MCF 10A (cell line): ENCODE measurements around the gene KLHL1. TPM values are rescaled to one million over a fixed set of nuclear protein-coding genes. Genes with fewer than 3 reads are reported as not detected.
"Not testable (repeated sequence)": the region's sequence is repeated elsewhere in the genome, so short reads cannot be mapped to it uniquely, and the experiment has no call there.

Source experiments
- Bru-seq: library from RNA; stranded (reverse); fragments of 400-500 nt; gene quantifications from one replicate; lab custom pipeline; 2021; lab: Mats Ljungman, UMichigan
- BruChase-seq, 2 experiments: library from RNA; stranded (reverse); fragments of 400-500 nt; gene quantifications; one replicate each; lab custom pipeline; 2021; lab: Mats Ljungman, UMichigan
- BruUV-seq: library from RNA; stranded (reverse); fragments of 400-500 nt; replicated peaks from 2 replicates; lab custom pipeline; 2021; lab: Mats Ljungman, UMichigan
- CTCF ChIA-PET: fragments of 300-600 bp; sonication (Branson Sonifier 250); formaldehyde crosslinking; extraction: SDS; loops from one replicate; lab custom pipeline; 2021; ENCODE audit warnings: antibody characterized with exemption, inconsistent platforms; lab: Yijun Ruan, JAX
- POLR2A ChIA-PET: fragments of 300-600, 350-650 bp; sonication (Branson Sonifier 250); formaldehyde crosslinking; extraction: SDS; loops from one replicate; lab custom pipeline; 2020; ENCODE audit warnings: antibody characterized with exemption, inconsistent platforms; lab: Yijun Ruan, JAX
- DNase-seq: peaks from one replicate; pipeline ENCODE4 v3.0.0-alpha.2; 2018; ENCODE audit not compliant: unreplicated experiment
- H3K27ac Mint-ChIP-seq: one replicate; pipeline ENCODE4 v1.8.0; 2022; ENCODE audit warnings: mild to moderate bottlenecking, low read depth, mixed read lengths; ENCODE audit not compliant: unreplicated experiment
- H3K27me3 Mint-ChIP-seq: one replicate; pipeline ENCODE4 v1.8.0; 2022; ENCODE audit warnings: mixed read lengths; ENCODE audit not compliant: insufficient read depth, unreplicated experiment
- H3K36me3 Mint-ChIP-seq: one replicate; pipeline ENCODE4 v1.8.0; 2022; ENCODE audit warnings: mild to moderate bottlenecking, moderate library complexity, mixed read lengths; ENCODE audit not compliant: insufficient read depth, unreplicated experiment
- H3K4me1 Mint-ChIP-seq: one replicate; pipeline ENCODE4 v1.8.0; 2022; ENCODE audit warnings: mixed read lengths; ENCODE audit not compliant: insufficient read depth, unreplicated experiment
- H3K4me3 Mint-ChIP-seq: one replicate; pipeline ENCODE4 v1.8.0; 2022; ENCODE audit warnings: mild to moderate bottlenecking, moderate library complexity, mixed read lengths; ENCODE audit not compliant: unreplicated experiment
- H3K9me3 Mint-ChIP-seq: one replicate; pipeline ENCODE4 v1.8.0; 2022; ENCODE audit warnings: mixed read lengths; ENCODE audit not compliant: unreplicated experiment
- CTCF ChIP-seq: fragments of 200-600 bp; IDR thresholded peaks from one replicate; pipeline ENCODE4 v1.8.0; 2022; ENCODE audit warnings: antibody characterized with exemption, mild to moderate bottlenecking; ENCODE audit not compliant: unreplicated experiment
- intact Hi-C: fragments of 100-400 bp; cut with micrococcal nuclease; formaldehyde crosslinking; loops from 2 replicates; pipeline ENCODE4 v1.14.1; 2022
- long read RNA-seq: library from polyadenylated mRNA; stranded (forward); transcript quantifications from one replicate; pipeline ENCODE4 v2.0.0, GENCODE V29; 2022
- total RNA-seq: library from RNA; stranded (reverse); gene quantifications from 2 replicates; pipeline ENCODE4 v1.2.3, GENCODE V29; 2022

The KLHL1 gene
- total RNA-seq, result not detected in 2 replicates
- Bru-seq, nascent RNA, result percentile 0 among the genes with signal in this experiment
- percentile 0 among the genes with signal in this experiment for BruChase-seq, experiment 1, labeled RNA remaining after a 6-hour chase
- BruChase-seq, experiment 2, labeled RNA remaining after a 2-hour chase, result percentile 0 among the genes with signal in this experiment
- long read RNA-seq, result 0 reads

- POLR2A ChIA-PET, result no interaction called here
- BruUV-seq, result no TSS peak
- TF ChIP-seq CTCF, result no peak
- Mint-ChIP-seq H3K9me3 (no peaks in the 10 kb centered on the region), H3K4me3 (no peak within 1 kb of the TSS), H3K36me3 (no peaks in the 10 kb centered on the region), H3K4me1 (no peaks in the 10 kb centered on the region), H3K27ac (no peak within 1 kb of the TSS), H3K27me3 (peaks cover 60% of the 10 kb centered on the region)
- intact Hi-C loops, result no loop called here
- CTCF ChIA-PET, result no interaction called here
- no peak for DNase-seq
Observed at GRCh38 chr13:70108356-70109105, at the start of gene KLHL1. KLHL1 (minus strand) TSS chr13:70108452; CDS start chr13:70107699, 753 bp downstream.

GRCh38 chr13:70142658-70143057 lies 34.4 kb upstream of the KLHL1 start:
- H3K27ac Mint-ChIP-seq, H3K4me3 Mint-ChIP-seq, H3K4me1 Mint-ChIP-seq, DNase-seq, POLR2A ChIA-PET, H3K9me3 Mint-ChIP-seq, CTCF ChIA-PET, H3K36me3 Mint-ChIP-seq, intact Hi-C loops, BruUV-seq: not testable (repeated sequence)
- peaks cover 13% of the 10 kb centered on the region for H3K27me3 Mint-ChIP-seq

GRCh38 chr13:70128098-70128497 lies 19.8 kb upstream of the KLHL1 start:
- peaks cover 52% of the 10 kb centered on the region for H3K27me3 Mint-ChIP-seq
- POLR2A ChIA-PET, result no interaction called here
- H3K4me1 Mint-ChIP-seq, result no peaks in the 10 kb centered on the region
- intact Hi-C loops, result no loop called here
- no peak overlapping the region for H3K4me3 Mint-ChIP-seq
- CTCF ChIA-PET, result interaction anchor here (0.6 kb wide), 1 partner anchor 56 kb away, joined by 4 read pairs; no protein-coding TSS in a partner anchor
- TF ChIP-seq CTCF, result no peak
- no peak for DNase-seq
- no TSS peak for BruUV-seq
- no peaks in the 10 kb centered on the region for H3K9me3 Mint-ChIP-seq
- no peak overlapping the region for H3K27ac Mint-ChIP-seq
- no peaks in the 10 kb centered on the region for H3K36me3 Mint-ChIP-seq

- no peak for TF ChIP-seq CTCF
- no peaks in the 10 kb centered on the region for H3K9me3 Mint-ChIP-seq
- no peak for DNase-seq
- intact Hi-C loops, result no loop called here
- H3K36me3 Mint-ChIP-seq, result no peaks in the 10 kb centered on the region
- no peak overlapping the region for H3K27ac Mint-ChIP-seq
- no peaks in the 10 kb centered on the region for H3K4me1 Mint-ChIP-seq
- no peak overlapping the region for H3K4me3 Mint-ChIP-seq
- H3K27me3 Mint-ChIP-seq, result peaks cover 59% of the 10 kb centered on the region
- POLR2A ChIA-PET, result no interaction called here
- CTCF ChIA-PET, result no interaction called here
- no TSS peak for BruUV-seq
Observed at GRCh38 chr13:70125693-70126092, 17.4 kb upstream of the KLHL1 start.
